RPMI7951 (cell line): ENCODE results near the gene VPS29. TPM values are rescaled to one million over a fixed set of nuclear protein-coding genes. Genes with fewer than 3 reads are reported as not detected.

Experiments used
- DNase-seq: peaks from one replicate; pipeline ENCODE4 v3.0.0-alpha.2; 2012; ENCODE audit warnings: low read depth
- total RNA-seq: library from RNA; depleted of rRNA; stranded (reverse); fragments of >200 nt; shearing (Covaris generic); gene quantifications from 2 replicates; pipeline ENCODE4 v1.2.3, GENCODE V29; 2014; rRNA removed

The VPS29 gene
- total RNA-seq, 1 experiment from 2014 or later = 106 TPM

GRCh38 chr12:110449799-110450497, 52.0 kb downstream of the VPS29 start, which contains the start of gene ARPC3:
TSS of gene ARPC3 (minus strand) at chr12:110450337. CDS start at chr12:110450260, 77 bp downstream.
- DNase-seq = peak; percentile 91

GRCh38 chr12:110444455-110444854, 57.5 kb downstream of the VPS29 start:
- DNase-seq = no peak

Other genes with a start within 250 kb of the VPS29 start
- 68.5 and 75.7 TPM in 2 replicates for gene ATP2A2, start 220.9 kb downstream of the VPS29 start, total RNA-seq
- 40.0 and 45.3 TPM in 2 replicates for gene ANAPC7, start 98.4 kb downstream of the VPS29 start, total RNA-seq
- gene ARPC3, start 51.8 kb downstream of the VPS29 start, total RNA-seq = 501 and 524 TPM in 2 replicates
- 31.2 and 51.1 TPM in 2 replicates for gene GPN3, start 33.9 kb downstream of the VPS29 start, total RNA-seq
- 26.7 and 42.3 TPM in 2 replicates for gene FAM216A, start 33.3 kb downstream of the VPS29 start, total RNA-seq
- gene RAD9B, start 220 bp upstream of the VPS29 start, total RNA-seq = 0.39 and 0.60 TPM in 2 replicates
- 1.8 and 3.0 TPM in 2 replicates for gene PPTC7, start 81.2 kb upstream of the VPS29 start, total RNA-seq
- 18.9 and 24.6 TPM in 2 replicates for gene TCTN1, start 112.0 kb upstream of the VPS29 start, total RNA-seq
- 2.2 and 3.2 TPM in 2 replicates for gene HVCN1, start 187.0 kb upstream of the VPS29 start, total RNA-seq
- 138 and 148 TPM in 2 replicates for gene PPP1CC, start 240.8 kb upstream of the VPS29 start, total RNA-seq